ENCODE data around the gene KCNAB2.

Gene KCNAB2

DNA sequence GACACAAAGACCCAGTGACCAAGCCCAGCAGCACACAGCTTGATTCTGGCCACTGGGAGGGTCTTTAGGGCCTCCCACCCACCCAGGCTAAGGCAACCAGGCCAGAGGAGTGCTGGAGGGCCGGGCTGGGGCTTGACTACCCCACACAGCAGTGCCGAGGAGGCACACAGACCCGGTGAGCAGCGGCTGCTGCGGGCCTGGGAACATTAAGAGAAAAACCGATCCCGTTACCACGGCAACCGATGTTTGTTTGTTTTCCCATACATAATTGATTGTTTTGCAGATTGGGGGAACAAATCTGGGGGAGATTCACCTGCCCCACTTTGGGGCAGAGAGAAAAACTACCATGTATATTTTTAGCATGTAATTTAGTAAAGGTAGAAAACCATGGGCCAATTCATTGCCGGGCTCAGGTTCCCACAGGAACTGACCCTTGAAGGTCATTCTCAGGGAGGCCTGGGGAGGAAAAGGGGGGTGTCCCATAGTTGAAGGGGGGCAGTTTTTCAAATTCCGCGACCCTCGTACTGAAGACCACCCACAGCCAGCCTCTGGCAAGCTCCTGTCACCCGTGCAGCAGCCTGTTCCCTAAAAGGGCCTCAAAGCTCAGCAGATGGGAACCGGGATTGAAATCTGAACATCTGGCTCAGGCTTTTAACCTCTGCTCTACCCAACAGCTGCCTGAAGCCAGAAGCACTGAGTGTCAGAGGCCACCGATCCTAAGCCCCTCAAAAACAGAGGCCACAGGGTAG, 99.1 kb downstream of the KCNAB2 start:
- no peak for DNase-seq (ENCODE audit: low spot score)
- FAIRE-seq: no peak

DNA sequence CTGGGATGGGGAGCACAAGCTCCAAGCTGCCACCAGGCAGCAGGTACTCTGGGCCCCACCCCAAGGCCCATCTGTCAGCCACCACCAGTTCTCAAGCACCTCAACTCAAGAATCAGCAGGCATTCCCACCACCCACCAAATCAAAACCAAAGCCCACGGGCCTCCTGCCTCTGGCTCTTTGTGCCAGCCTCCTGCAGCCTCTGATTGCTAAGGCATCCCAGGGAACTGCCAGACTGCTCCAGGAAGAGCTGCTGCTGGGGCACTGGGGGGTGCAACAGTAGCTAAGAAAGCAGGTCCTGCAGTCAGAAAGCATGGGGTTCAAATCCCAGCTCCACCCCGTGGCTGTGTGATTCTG, 99.7 kb downstream of the KCNAB2 start:
- DNase-seq (ENCODE audit: low spot score) (no peak), FAIRE-seq (no peak)

DNA sequence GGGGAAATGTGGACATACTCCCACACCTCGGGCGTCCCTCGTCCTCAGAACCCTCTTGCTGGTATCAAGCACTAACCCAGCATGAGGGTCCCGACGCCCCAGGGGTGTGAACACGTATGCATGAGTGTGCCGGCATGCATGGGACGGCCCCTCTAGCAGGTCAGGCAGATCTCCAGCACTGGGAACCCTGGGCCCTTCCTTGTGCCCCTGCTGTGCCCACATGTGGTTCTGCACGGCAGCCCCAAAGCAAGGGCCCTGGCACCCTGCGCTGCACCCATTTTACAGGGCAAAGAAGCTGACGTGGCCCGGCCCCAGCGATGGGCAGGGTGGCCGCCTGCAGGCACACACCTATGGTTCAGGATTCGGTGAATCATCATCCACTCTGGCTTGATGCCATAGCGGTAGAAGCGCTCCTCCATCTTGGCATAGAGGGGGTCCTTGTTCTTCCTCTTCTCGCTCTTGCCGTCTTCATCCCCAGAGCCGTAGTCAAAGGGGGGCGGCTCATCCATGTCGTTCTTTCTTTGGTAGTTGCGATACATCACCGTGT, 100.2 kb downstream of the KCNAB2 start:
- no peak for DNase-seq (ENCODE audit: low spot score)
- no peak for FAIRE-seq

DNA sequence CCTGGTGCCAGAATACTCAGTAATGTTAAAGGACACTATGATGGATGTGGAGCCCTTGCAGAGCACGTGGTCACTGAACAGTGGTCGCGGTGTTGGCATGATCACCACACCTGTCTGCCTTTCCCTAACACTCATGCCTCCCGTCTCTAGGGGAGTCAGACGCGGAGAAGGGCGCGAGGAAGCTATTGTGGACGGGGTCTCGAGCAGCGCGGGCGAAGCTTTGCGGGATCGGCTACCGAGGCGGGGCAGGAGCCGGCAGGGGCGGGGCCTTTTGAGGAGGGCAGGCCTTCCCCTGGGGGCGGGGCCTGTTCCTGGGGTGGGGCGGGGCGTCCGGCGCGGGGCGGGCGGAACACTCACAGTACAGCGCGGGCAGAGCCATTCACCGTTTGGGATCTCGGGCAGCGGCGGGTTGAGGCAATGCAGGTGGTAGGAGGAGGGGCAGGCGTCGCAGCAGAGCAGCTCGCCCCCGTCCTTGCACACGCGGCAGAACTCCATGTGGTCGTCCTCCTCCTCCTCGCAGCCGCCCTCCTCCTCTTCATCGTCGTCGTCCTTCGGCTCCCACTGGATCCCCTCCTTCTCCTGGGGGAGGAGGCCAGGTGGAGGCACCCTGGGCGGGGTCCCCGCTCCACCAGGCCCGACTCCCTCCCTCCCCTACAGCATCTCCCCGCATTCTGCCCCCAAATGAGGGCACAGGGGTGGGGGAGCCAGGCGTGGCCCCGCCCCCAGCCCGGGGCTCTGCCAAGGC, 103.0 kb downstream of the KCNAB2 start:
- no peak for FAIRE-seq
- no peak for DNase-seq (ENCODE audit: low spot score)

DNA sequence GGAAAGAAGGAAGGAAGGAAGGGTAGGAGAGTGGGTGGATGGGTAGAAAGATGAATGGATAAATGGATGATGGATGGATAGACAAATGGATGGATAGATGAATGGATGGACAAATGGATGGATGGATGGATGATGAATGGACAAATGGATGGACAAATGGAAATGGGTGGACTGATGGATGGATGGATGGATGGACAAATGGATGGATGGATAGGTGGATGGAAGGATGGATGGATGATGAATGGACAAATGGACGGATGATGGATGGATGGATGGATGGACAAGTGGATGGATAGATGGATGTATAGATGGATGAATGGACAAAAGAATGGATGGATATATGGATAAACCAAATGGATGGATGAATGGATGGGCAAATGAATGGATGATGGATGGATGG, 103.9 kb downstream of the KCNAB2 start:
- DNase-seq (ENCODE audit: low spot score) (no peak), FAIRE-seq (no peak)

DNA sequence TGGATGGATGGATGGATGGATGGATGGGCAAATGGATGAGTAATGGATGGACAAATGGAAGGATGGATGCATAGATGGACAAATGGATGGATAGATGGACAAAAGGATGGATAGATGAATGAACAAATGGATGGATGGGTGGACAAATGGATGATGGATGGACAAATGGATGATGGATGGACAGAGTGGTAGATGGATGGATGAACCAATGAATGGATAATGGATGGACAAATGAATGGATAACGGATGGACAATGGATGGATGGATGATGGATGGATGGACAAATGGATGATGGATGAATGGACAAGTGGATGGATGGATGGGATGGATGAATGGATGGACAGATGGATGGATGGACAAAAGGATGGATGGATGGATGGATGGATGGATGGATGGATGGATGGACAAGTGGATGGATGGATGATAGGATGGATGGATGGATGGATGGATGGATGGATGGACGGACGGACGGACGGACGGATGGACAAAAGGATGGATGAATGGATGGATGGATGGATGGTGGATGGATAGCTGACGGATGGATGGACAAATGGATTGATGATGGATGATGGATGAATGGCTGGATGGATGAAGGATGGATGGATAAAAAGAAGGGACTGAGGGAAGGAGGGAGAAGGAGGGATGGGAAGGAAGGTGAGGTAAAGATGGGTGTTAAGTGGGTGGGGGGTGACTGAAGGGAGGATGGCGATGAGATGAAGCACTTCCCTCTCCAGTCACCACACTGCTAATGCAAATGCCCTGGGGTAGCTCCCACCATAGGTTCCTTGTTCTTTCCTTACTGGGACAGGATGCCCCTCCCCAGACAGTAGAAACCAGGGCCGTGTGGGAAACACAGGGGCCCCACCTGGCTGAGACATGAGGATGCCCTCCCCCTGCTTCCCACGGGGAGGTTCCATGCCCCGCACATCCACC, 104.6 kb downstream of the KCNAB2 start:
- DNase-seq (ENCODE audit: low spot score) (no peak), FAIRE-seq (no peak)
